ENCODE results near the gene HEPACAM2. TPM values are rescaled to one million over a fixed set of nuclear protein-coding genes. Genes with fewer than 3 reads are reported as not detected.

HEPACAM2 gene
- polyA plus RNA-seq, 2 of the 4 experiments (the other 2 are of a cell fraction), result 0.05 TPM; not detected in 1

- H3K4me3 ChIP-seq, result no peak overlapping the region
- no peaks in the 10 kb centered on the region for H3K9me3 ChIP-seq
- POLR2A ChIA-PET, result interaction anchor here (1.1 kb wide), 1 partner anchor 8 kb away, joined by 3 read pairs; no protein-coding TSS in a partner anchor
- no peak overlapping the region for H3K4me2 ChIP-seq
- FAIRE-seq (no peak), ATAC-seq (no peak; a peak in 1 of 6 replicates), DNase-seq (ENCODE audit: low read depth in 1 of 2, low spot score in 1 of 2) (no peak)
- H3K27ac ChIP-seq, result no peak overlapping the region
- CTCF ChIA-PET, result interaction anchor here (1.4 kb wide), 1 partner anchor 10 kb away, joined by 4 read pairs; no protein-coding TSS in a partner anchor
- WGBS (ENCODE audit: missing lambda C conversion rate), result 23% methylated on average over 3 of the region's 3 CpGs
- no peaks in the 10 kb centered on the region for H3K4me1 ChIP-seq
- TF ChIP-seq HOXB13 (CRISPR knock-in tag; IDR thresholded peaks at IDR 0.05; ENCODE audit: low read depth) (no peak), KDM1A (IDR thresholded peaks at IDR 0.05; ENCODE audit: low read depth) (no peak), HDAC2 (IDR thresholded peaks at IDR 0.05) (no peak), JUNB (IDR thresholded peaks at IDR 0.05) (no peak), HOXB5 (CRISPR knock-in tag; IDR thresholded peaks at IDR 0.05) (no peak), RAD21 (conservative IDR thresholded peaks at IDR 0.05 in 1 of 2, IDR thresholded peaks at IDR 0.05 in 1 of 2) (no peak), BHLHE40 (IDR thresholded peaks at IDR 0.05; ENCODE audit: low read depth, low read length) (no peak), MAFK (IDR thresholded peaks at IDR 0.05; ENCODE audit: partially characterized antibody) (no peak), JUN (IDR thresholded peaks at IDR 0.05) (no peak), ELK1 (IDR thresholded peaks at IDR 0.05; ENCODE audit: low read depth, low read length) (no peak), RNF2 (IDR thresholded peaks at IDR 0.05; ENCODE audit: borderline replicate concordance, low read depth) (no peak), REST (IDR thresholded peaks at IDR 0.05) (no peak), SMC3 (IDR thresholded peaks at IDR 0.05) (no peak), EHF (CRISPR knock-in tag; IDR thresholded peaks at IDR 0.05) (no peak), CTCF (IDR thresholded peaks at IDR 0.05) (no peak), NPAS2 (CRISPR knock-in tag; IDR thresholded peaks at IDR 0.05; ENCODE audit: borderline replicate concordance) (no peak)
These were observed 65.0 kb downstream of the HEPACAM2 start for GRCh38 chr7:93161181-93161762.

- ChIA-PET CTCF (no interaction called here), POLR2A (no interaction called here)
- no peaks in the 10 kb centered on the region for H3K4me1 ChIP-seq
- no peak for DNase-seq (ENCODE audit: low read depth in 1 of 2, low spot score in 1 of 2)
- FAIRE-seq, result no peak
- TF ChIP-seq EHF (CRISPR knock-in tag; IDR thresholded peaks at IDR 0.05), result no peak
- TF ChIP-seq HEYL (CRISPR knock-in tag; IDR thresholded peaks at IDR 0.05), result no peak
- no peak for TF ChIP-seq CTCF (IDR thresholded peaks at IDR 0.05)
- TF ChIP-seq PHF8 (IDR thresholded peaks at IDR 0.05; ENCODE audit: borderline replicate concordance, low read depth), result no peak
- TF ChIP-seq EP300 (IDR thresholded peaks at IDR 0.05), result no peak
- no peak for TF ChIP-seq MAZ (IDR thresholded peaks at IDR 0.05; ENCODE audit: borderline replicate concordance, low read depth, low read length)
- ATAC-seq, result no peak
- no peaks in the 10 kb centered on the region for H3K9me3 ChIP-seq
- H3K4me2 ChIP-seq, result no peak overlapping the region
- WGBS (ENCODE audit: missing lambda C conversion rate), result 0% methylated on average over 1 of the region's 1 CpG
- no peak overlapping the region for H3K4me3 ChIP-seq
- H3K27ac ChIP-seq, result no peak overlapping the region
These were observed 65.9 kb downstream of the HEPACAM2 start for GRCh38 chr7:93160410-93160809.
